Rectal smooth muscle tissue (tissue), 1 donor: ENCODE data around the gene KSR2.
"Not testable (repeated sequence)": the region's sequence is repeated elsewhere in the genome, so short reads cannot be mapped to it uniquely, and the experiment has no call there.

Experiments used
- H3K27ac ChIP-seq: one replicate; pipeline ENCODE4 v1.7.0; 2013; ENCODE audit warnings: low read depth, low read length, inconsistent platforms
- H3K27me3 ChIP-seq: one replicate; pipeline ENCODE4 v1.7.0; 2013; ENCODE audit warnings: low read length; ENCODE audit not compliant: control insufficient read depth, insufficient read depth
- H3K36me3 ChIP-seq: one replicate; pipeline ENCODE4 v1.7.0; 2013; ENCODE audit warnings: low read length; ENCODE audit not compliant: control insufficient read depth, insufficient read depth
- H3K4me1 ChIP-seq: one replicate; pipeline ENCODE4 v1.7.0; 2013; ENCODE audit warnings: low read length; ENCODE audit not compliant: control insufficient read depth, insufficient read depth
- H3K4me3 ChIP-seq: one replicate; pipeline ENCODE4 v1.7.0; 2013; ENCODE audit warnings: low read length
- H3K9ac ChIP-seq: one replicate; pipeline ENCODE4 v1.7.0; 2013; ENCODE audit warnings: low read length

The KSR2 gene

DNA sequence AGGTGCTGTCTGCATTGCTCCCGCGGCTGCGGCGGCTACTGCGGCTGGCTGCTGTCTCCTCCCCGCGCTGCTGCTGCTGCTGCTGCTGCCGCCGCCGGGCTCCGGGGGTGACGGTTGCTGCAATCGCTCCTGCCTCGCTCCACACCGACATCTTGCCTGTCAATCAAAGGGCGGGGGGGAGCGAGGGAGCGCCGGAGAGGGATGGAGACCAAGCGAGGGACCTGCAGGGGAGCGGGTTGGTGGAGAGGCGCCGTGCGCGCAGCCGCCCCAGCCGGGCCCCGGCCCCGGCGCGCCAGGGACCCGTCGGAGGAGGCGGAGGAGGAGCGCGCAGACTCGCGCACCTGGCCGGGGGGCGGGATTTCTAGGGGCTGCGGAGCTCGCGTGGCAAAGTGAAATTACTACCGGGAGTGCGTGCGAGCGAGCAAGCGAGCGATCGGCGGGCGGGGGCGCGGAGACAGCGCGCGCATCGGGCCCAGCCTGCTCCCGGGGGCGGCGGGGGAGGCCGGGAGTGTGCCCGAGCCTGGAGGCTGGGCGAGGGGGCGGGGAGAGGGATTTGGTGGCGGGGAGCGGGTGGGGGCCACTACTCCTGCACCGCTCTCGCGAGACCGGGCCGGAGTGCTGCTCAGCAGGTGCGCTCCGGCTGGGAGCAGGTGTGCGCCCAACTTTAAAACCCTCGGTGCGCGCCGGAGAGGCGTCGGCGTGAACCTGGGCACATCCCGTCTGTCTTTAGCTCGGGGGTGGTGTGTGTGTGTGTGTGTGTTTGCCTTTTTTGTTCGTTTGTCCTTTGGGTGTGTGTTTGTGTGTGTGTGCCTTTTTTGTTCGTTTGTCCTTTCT, at the start of gene KSR2:
KSR2 (minus strand) TSS at position 165 of the 834 bp plus-strand sequence. CDS start 735 bp downstream, outside the sequence.
- no peaks in the 10 kb centered on the region for H3K4me1 ChIP-seq
- H3K4me3 ChIP-seq: peak within 1 kb of the TSS; percentile 50
- peaks cover 2% of the 10 kb centered on the region for H3K27me3 ChIP-seq
- no peak within 1 kb of the TSS for H3K27ac ChIP-seq
- H3K9ac ChIP-seq: no peak within 1 kb of the TSS
- H3K36me3 ChIP-seq: no peaks in the 10 kb centered on the region

DNA sequence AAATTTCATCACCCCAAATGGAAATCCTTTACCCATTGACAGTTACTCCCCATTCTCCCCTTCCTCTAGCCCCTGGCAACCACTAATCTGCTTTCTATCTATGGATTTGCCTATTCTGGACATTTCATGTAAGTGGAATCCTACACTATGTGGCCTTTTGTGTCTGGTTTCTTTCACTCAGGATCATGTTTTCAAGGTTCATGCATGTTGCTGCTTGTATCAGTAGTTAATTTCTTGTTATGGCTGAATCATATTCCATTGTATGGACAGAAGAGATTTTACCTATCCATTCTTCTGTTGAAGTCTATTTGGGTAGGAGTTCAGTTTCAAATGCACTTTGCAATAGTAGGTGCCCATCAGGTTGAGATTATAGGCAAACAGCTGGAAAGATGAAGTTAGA, 49.1 kb upstream of the KSR2 start:
- Histone ChIP-seq H3K4me1 (peaks cover 6% of the 10 kb centered on the region), H3K36me3 (peaks cover 4% of the 10 kb centered on the region), H3K9ac (no peak overlapping the region), H3K27me3 (no peaks in the 10 kb centered on the region), H3K27ac (no peak overlapping the region), H3K4me3 (no peak overlapping the region)

DNA sequence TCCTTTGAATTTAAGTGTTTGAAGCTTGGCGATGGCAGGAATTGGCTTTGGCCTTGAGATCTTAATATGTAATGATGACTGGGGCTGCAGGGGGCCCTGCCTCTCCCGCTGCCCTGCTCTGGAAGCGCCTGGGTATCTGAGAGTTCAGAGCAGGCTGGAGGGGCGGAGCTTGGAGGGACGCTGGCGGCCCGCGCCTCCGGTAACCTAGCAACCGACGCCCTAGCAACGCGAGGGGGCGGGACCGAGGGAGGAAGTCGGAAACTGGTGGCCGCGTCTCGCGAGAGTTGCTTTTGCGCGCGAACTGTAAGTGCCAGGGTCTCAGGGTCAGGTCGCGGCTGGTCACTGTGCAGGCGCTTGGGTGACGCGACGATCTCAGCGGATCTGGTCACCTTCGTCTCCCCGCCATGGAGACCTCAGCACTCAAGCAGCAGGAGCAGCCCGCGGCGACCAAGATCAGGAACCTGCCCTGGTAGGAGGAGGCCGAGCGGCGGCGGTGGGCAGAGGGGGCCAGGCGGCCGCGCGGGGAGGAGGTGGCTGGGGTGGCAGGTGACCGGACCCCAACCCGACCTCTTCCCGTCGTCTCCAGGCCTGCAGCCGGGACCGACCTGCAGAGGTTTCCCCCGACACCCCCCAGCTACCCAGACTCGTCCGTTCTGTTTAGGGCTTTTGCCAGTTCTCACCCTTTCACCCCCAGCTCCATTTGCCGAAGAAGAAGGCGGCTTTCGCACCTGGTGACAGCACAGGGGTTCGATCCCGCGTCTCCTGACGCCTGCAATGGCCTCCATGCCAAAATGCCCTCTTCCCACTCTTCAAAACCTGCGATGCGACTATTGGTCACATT, 47.9 kb upstream of the KSR2 start, which contains the start of gene RFC5:
RFC5 (plus strand) TSS at position 280 of the 841 bp plus-strand sequence; CDS start at position 405, 125 bp downstream.
- Histone ChIP-seq H3K4me1 (peaks cover 6% of the 10 kb centered on the region), H3K27me3 (no peaks in the 10 kb centered on the region), H3K27ac (peak within 1 kb of the TSS; percentile 12), H3K36me3 (peaks cover 4% of the 10 kb centered on the region), H3K9ac (peak within 1 kb of the TSS; percentile 64), H3K4me3 (peak within 1 kb of the TSS; percentile 96)

DNA sequence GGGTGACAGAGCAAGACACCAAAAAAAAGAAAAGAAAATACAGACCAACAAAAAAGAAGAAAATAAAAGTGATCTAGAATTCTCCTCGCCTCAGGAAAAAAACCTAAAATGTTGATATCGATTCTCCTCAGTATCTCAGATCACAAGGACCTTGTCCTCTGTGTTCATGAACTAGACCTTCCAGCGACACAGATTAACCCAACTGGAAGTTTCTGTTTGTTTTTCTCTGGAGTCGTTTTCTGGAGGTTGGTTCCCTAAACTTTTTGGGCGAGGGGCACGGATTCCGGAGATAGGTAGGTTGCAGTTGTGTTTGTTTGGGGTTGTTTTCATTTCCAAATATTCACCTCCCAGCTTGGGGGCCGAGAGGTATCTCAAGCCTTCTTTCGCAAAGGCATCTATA, 47.2 kb upstream of the KSR2 start:
- H3K4me1 ChIP-seq: peaks cover 6% of the 10 kb centered on the region
- no peak overlapping the region for H3K9ac ChIP-seq
- H3K27ac ChIP-seq: no peak overlapping the region
- peaks cover 4% of the 10 kb centered on the region for H3K36me3 ChIP-seq
- peak overlapping the region; percentile 96 for H3K4me3 ChIP-seq
- no peaks in the 10 kb centered on the region for H3K27me3 ChIP-seq

DNA sequence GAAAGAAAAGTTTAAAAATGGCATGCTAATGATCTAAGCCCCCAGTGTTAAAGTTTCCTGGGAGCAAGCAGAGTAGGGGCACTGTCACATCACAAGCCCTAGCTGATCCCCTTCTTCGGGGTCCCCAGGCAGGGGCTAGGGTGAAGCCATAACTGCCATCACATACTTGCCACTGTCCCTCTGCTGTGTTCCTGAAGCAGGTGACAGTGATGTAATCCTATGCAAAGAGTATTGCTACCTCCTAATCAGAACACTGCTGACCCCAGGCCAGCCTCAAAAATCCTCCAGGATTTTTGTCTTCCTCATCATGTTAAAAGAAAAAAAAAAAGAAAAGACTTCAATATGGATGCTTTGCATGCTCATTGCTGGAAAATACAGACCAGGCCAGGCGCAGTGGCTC, 46.5 kb upstream of the KSR2 start:
- no peak overlapping the region for H3K27ac ChIP-seq
- no peak overlapping the region for H3K4me3 ChIP-seq
- no peak overlapping the region for H3K9ac ChIP-seq
- H3K27me3 ChIP-seq: no peaks in the 10 kb centered on the region
- H3K36me3 ChIP-seq: peaks cover 4% of the 10 kb centered on the region
- peaks cover 6% of the 10 kb centered on the region for H3K4me1 ChIP-seq

DNA sequence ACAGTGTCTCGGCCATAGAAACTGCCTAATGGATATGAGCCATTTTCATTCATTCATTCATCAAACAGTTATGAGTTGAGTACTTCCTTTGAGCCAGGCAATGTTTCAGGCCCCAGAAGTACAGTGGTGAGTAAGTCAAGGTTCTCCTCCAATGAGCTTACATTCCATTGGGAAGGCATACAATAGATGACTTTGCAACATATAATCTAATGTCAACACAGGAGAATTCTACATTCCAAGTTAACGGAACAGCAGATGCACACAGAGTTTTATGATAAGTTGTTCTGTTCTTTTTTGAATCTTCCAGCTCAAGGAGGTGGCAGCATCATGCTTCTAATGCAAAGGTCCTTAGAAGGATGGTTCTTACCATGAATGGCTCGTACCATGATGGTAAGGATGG, 44.5 kb upstream of the KSR2 start:
- Histone ChIP-seq H3K27me3 (no peaks in the 10 kb centered on the region), H3K9ac (no peak overlapping the region), H3K27ac (no peak overlapping the region), H3K4me1 (peaks cover 6% of the 10 kb centered on the region), H3K36me3 (no peaks in the 10 kb centered on the region), H3K4me3 (no peak overlapping the region)

DNA sequence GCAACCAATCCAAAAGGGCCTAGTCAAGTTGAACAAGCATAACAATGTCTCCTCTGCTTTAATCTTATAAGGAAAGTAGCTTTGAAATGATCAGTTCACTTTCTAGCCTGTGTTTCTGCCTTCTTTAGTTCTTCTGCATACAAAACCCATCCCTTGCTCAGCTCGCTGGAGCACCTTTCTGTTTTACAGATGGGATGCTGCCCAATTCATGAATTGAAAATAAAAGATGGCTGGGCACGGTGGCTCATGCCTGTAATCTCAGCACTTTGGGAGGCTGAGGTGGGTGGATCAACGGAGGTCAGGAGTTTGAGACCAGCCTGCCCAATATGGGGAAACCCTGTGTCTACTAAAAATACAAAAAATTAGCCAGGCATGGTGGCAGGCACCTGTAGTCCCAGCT, 43.2 kb upstream of the KSR2 start:
- peaks cover 3% of the 10 kb centered on the region for H3K4me1 ChIP-seq
- no peak overlapping the region for H3K4me3 ChIP-seq
- no peak overlapping the region for H3K27ac ChIP-seq
- H3K27me3 ChIP-seq: no peaks in the 10 kb centered on the region
- no peaks in the 10 kb centered on the region for H3K36me3 ChIP-seq
- no peak overlapping the region for H3K9ac ChIP-seq

DNA sequence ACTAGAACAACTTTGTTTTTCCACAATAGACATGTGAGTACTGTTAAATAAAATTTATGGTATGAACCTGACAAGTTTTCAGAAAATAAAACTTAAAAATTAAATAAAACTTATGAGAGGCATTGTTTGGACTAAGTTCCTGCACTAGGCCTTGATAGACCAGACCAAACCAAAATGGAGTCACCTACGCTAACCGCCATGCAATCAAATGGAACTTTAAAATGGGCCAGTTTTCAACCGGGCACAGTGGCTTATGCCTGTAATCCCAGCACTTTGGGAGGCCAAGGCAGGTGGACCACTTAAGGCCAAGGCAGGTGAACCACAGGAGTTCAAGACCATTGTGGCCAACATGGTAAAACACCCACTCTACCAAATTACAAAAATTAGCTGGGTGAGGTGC, 42.6 kb upstream of the KSR2 start:
- Histone ChIP-seq H3K36me3 (no peaks in the 10 kb centered on the region), H3K27ac (no peak overlapping the region), H3K4me3 (no peak overlapping the region), H3K9ac (no peak overlapping the region), H3K27me3 (no peaks in the 10 kb centered on the region), H3K4me1 (peaks cover 3% of the 10 kb centered on the region)

DNA sequence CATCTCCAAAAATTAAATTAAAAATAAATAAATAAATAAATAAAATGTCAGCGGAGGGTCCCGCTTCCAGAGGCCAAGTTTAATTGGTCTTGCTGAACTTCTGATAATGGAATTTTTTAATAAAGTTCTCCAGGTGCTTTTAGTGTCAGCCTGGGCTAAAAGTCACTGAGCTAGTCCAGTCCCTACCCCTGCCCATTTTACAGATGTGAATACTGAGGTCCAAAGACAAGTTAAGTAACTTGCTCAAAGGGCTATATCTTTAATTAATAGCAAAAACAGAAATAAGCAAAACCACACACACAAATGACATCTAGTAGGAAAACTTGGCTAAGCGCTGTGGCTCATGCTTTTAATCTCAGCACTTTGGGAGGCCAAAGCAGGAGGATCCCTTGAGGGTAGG, 42.1 kb upstream of the KSR2 start:
- H3K9ac ChIP-seq: no peak overlapping the region
- no peaks in the 10 kb centered on the region for H3K36me3 ChIP-seq
- H3K4me3 ChIP-seq: no peak overlapping the region
- H3K27me3 ChIP-seq: no peaks in the 10 kb centered on the region
- peaks cover under 1% of the 10 kb centered on the region for H3K4me1 ChIP-seq
- H3K27ac ChIP-seq: no peak overlapping the region

DNA sequence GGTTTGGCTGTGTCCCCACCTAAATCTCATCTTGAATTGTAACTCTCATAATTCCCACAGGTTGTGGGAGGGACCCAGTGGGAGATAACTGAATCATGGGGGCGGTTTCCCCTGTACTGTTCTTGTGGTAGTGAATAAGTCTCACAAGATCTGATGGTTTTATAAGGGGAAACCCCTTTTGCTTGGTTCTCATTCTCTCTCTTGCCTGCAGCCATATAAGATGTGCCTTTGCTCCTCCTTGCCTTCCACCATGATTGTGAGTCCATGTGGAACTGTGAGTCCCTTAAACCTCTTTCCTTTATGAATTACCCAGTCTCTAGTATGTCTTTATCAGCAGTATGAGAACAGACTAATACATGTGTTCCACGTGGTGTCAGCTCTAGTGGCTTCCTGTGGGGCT, 31.0 kb upstream of the KSR2 start:
- not testable (repeated sequence) for H3K27ac ChIP-seq, H3K36me3 ChIP-seq, H3K9ac ChIP-seq, H3K27me3 ChIP-seq, H3K4me1 ChIP-seq, H3K4me3 ChIP-seq

DNA sequence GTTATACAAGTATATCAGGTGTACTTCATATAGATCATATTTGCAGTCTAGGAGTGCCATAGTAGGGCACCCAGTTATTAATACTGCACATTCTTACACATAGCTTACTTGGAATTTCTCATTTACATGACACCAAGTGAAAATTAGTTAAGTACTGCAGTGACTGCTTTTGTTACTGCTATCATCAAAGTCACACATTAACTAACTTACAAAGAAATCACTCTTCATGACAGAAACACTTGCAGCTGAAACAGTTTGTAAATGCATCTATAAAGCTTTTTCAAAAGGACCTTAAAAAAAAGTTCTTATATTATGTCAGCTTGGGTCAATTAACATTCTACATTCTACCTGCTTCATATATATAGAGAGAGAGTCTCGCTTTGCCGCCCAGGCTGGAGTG, 29.9 kb upstream of the KSR2 start:
- no peaks in the 10 kb centered on the region for H3K36me3 ChIP-seq
- H3K4me3 ChIP-seq: no peak overlapping the region
- no peak overlapping the region for H3K9ac ChIP-seq
- no peaks in the 10 kb centered on the region for H3K27me3 ChIP-seq
- H3K4me1 ChIP-seq: no peaks in the 10 kb centered on the region
- no peak overlapping the region for H3K27ac ChIP-seq

DNA sequence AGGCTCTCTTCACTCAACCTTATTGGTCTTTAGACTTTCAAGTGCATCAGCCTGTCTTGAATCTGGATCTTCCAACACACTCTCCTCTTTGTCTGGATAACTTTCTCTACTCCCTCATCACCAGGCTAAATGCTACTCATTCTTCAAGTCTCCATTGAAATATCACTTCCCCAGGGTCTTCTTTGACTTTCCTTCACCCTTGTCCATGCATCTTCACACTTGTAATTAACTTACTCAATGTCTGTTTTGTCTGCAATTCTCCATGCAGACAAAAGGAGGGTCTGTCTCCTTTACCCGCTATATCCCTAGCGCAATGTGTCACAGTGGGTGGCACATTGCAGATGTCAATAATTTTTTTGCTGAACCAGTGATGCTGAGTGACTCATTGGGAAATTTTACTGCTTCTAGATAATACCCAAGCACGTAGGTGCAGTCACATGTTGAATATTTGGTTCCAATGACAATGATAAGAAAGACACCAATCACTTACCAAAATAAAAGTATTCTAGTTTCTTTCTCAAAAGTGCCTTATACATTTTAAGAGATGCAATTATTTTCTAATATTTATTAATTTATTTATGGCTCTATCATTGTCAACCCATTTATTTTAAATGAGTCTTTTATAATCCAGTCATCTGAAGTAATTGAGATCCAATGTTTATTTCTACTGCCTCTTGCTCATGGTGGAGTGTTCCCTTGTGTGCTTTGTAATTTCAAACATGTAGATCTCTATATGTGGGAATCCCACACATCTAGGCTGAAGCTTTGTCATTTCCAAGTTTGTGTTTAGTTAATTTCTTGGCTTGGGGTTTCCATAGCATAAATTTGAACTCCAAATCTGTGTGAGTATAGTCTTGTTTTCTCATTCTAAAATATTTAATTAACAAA, 26.0 kb upstream of the KSR2 start:
- Histone ChIP-seq H3K4me1 (no peaks in the 10 kb centered on the region), H3K27ac (no peak overlapping the region), H3K36me3 (no peaks in the 10 kb centered on the region), H3K27me3 (no peaks in the 10 kb centered on the region), H3K9ac (no peak overlapping the region), H3K4me3 (no peak overlapping the region)
